A549 (cell line): ENCODE measurements around the gene CTXN2. TPM values are rescaled to one million over a fixed set of nuclear protein-coding genes. Genes with fewer than 3 reads are reported as not detected.

ENCODE experiments used
- ATAC-seq, 2 experiments: fragments of 200-7000 bp in 1 of 2; fragments of >200 bp in 1 of 2; cut with Nextera tagmentation in 1 of 2; cut with Tn5 transposase in 1 of 2; 3 replicates each; pipeline versions ENCODE4 v1.8.0 to v1.9.1; 2018 to 2020; ENCODE audit warnings: mild to moderate bottlenecking in 1 of 2, moderate library complexity in 1 of 2
- CTCF ChIA-PET: fragments of 300-600 bp; sonication (Branson Sonifier 250); formaldehyde crosslinking; extraction: SDS; loops from one replicate; lab custom pipeline; 2021; ENCODE audit warnings: antibody characterized with exemption, inconsistent platforms; lab: Yijun Ruan, JAX
- POLR2A ChIA-PET: fragments of 350-600 bp; formaldehyde crosslinking; extraction: SDS; loops from one replicate; lab custom pipeline; 2021; ENCODE audit warnings: antibody characterized with exemption, inconsistent platforms; lab: Yijun Ruan, JAX
- DNase-seq, 2 experiments: peaks; one replicate each; pipeline versions ENCODE4 v3.0.0 to v3.0.0-alpha.2; 2011 to 2016; ENCODE audit warnings: low read depth in 1 of 2, low spot score in 1 of 2
- FAIRE-seq: peaks from 2 replicates; lab custom pipeline; 2011; peaks lifted over from hg19 to GRCh38; lab: Jason Lieb, UNC
- H3K27ac ChIP-seq, 2 experiments: fragments of >200 bp; sonication (Bioruptor Twin); formaldehyde crosslinking; 3 replicates each; pipeline ENCODE4 v1.5.1; 2016 to 2017
- H3K4me1 ChIP-seq: fragments of >200 bp; sonication (Bioruptor Twin); formaldehyde crosslinking; 3 replicates; pipeline ENCODE4 v1.6.1; 2016
- H3K4me2 ChIP-seq: fragments of >200 bp; sonication (Bioruptor Twin); formaldehyde crosslinking; 3 replicates; pipeline ENCODE4 v1.6.1; 2016
- H3K4me3 ChIP-seq: fragments of >200 bp; sonication (Bioruptor Twin); formaldehyde crosslinking; 3 replicates; pipeline ENCODE4 v1.5.1; 2016
- H3K9me3 ChIP-seq: fragments of >200 bp; sonication (Bioruptor Twin); formaldehyde crosslinking; 3 replicates; pipeline ENCODE4 v1.6.1; 2016
- EHMT2 ChIP-seq: fragments of 200-600 bp; sonication (generic); IDR thresholded peaks from 2 replicates; pipeline ENCODE4 v1.6.1; 2016; ENCODE audit warnings: antibody characterized with exemption, low read depth, mild to moderate bottlenecking, moderate library complexity
- FOSL2 ChIP-seq, 2 experiments: fragments of 450-650 bp in 1 of 2; fragments of >200 bp in 1 of 2; sonication (Bioruptor Twin) in 1 of 2; formaldehyde crosslinking; IDR thresholded peaks; 2 replicates each; pipeline versions ENCODE4 v1.5.0 to v1.6.1; 2016 to 2020; ENCODE audit warnings: mild to moderate bottlenecking in 1 of 2, moderate library complexity in 1 of 2
- GATA3 ChIP-seq: IDR thresholded peaks from 2 replicates; pipeline ENCODE4 v1.6.1; 2012; ENCODE audit warnings: borderline replicate concordance
- HDAC2 ChIP-seq: fragments of 200-600 bp; sonication (generic); IDR thresholded peaks from 2 replicates; pipeline ENCODE4 v1.6.1; 2016
- HOXA7 ChIP-seq: fragments of 250-450 bp; sonication (Bioruptor Pico); IDR thresholded peaks from 2 replicates; pipeline ENCODE4 v1.5.0; 2020; ENCODE audit warnings: mild to moderate bottlenecking, moderate library complexity
- JUNB ChIP-seq: fragments of >200 bp; sonication (Bioruptor Twin); formaldehyde crosslinking; IDR thresholded peaks from 2 replicates; pipeline ENCODE4 v1.6.1; 2016
- RARB ChIP-seq: fragments of 250-450 bp; sonication (Bioruptor Pico); IDR thresholded peaks from 2 replicates; pipeline ENCODE4 v1.8.0; 2021; ENCODE audit warnings: mild to moderate bottlenecking, moderate library complexity
- RCOR1 ChIP-seq: fragments of 150-350 bp; IDR thresholded peaks from 2 replicates; pipeline ENCODE4 v1.6.1; 2014; ENCODE audit warnings: antibody characterized with exemption, low read length, low read depth
- RNF2 ChIP-seq: fragments of 200-600 bp; sonication (generic); IDR thresholded peaks from 2 replicates; pipeline ENCODE4 v1.6.1; 2016; ENCODE audit warnings: low read depth, mild to moderate bottlenecking, antibody characterized with exemption, moderate library complexity, borderline replicate concordance
- SMC3 ChIP-seq: fragments of >200 bp; sonication (Bioruptor Twin); formaldehyde crosslinking; IDR thresholded peaks from 3 replicates; pipeline ENCODE4 v1.6.1; 2018; ENCODE audit warnings: inconsistent platforms
- SREBF2 ChIP-seq: fragments of 450-650 bp; IDR thresholded peaks from 2 replicates; pipeline ENCODE4 v1.6.1; 2014; ENCODE audit warnings: mild to moderate bottlenecking, moderate library complexity
- WGBS: methylation state at CpG from one replicate; pipeline ENCODE4 v1.1.6; 2017; ENCODE audit errors: missing lambda C conversion rate; 5-methylcytosine and 5-hydroxymethylcytosine counted together
- polyA plus RNA-seq, 4 experiments: library from polyadenylated mRNA; depleted of rRNA in 3 of 4; stranded (reverse); fragments of >200 nt; fragmentation: RNase III in 1 of 4; extraction: RNeasy Plus Mini Kit Qiagen cat#74134 plus additional on column Dnase treatment in 1 of 4; gene quantifications; 2 replicates in 3 of 4; 3 replicates in 1 of 4; pipeline ENCODE4 v1.2.3, GENCODE V29; 2011 to 2017
- TF ChIP-seq, protein P1 (sequence below): fragments of >200 bp; sonication (Bioruptor Twin); formaldehyde crosslinking; IDR thresholded peaks from 2 replicates; pipeline ENCODE4 v1.6.1; 2016
- TF ChIP-seq, protein P2 (sequence below): IDR thresholded peaks from 2 replicates; pipeline ENCODE4 v1.6.1; 2012; ENCODE audit warnings: low read depth, borderline replicate concordance
- TF ChIP-seq, protein P3 (sequence below): fragments of 150-350 bp; IDR thresholded peaks from 2 replicates; pipeline ENCODE4 v1.6.1; 2014; ENCODE audit warnings: low read depth, mild to moderate bottlenecking, low read length
- TF ChIP-seq, protein P4 (sequence below): fragments of 200-600 bp; sonication (generic); IDR thresholded peaks from 2 replicates; pipeline ENCODE4 v1.6.1; 2016; ENCODE audit warnings: antibody characterized with exemption, mild to moderate bottlenecking, moderate library complexity
- TF ChIP-seq, protein P5 (sequence below): fragments of 250-450 bp; sonication (Bioruptor Pico); IDR thresholded peaks from 2 replicates; pipeline ENCODE4 v1.5.0; 2021; ENCODE audit warnings: mild to moderate bottlenecking, moderate library complexity, borderline replicate concordance

CTXN2 gene
- polyA plus RNA-seq, 2 of the 4 experiments (the other 2 are of a cell fraction) = not detected

DNA sequence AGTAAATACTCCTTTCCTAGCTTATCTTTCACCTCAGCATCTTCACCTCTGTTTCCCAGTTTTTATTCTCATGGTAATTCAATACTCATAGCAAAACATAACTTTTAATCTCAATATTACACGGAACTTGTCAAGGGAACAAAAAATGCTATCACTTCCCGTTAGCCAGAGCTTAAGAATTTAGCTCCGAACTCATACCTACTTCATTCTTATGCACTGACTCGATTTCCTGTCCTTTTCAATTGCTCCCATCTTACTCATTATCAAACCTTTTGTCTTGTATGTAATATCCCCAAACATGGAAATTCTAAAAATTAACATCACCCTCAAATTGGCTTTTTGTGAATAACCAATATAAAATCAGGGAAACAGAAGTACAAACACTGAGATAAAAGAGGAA is 41.6 kb upstream of the CTXN2 start:
- ChIA-PET CTCF (no interaction called here), POLR2A (no interaction called here)
- TF ChIP-seq RCOR1 (no peak), EHMT2 (no peak), FOSL2 (IDR thresholded peaks at IDR 0.05) (no peak), FOSL2 (CRISPR knock-in tag; IDR thresholded peaks at IDR 0.05) (no peak), GATA3 (no peak), RARB (CRISPR knock-in tag) (no peak), RNF2 (no peak), SMC3 (no peak), SREBF2 (no peak), HDAC2 (no peak)
- TF ChIP-seq, protein P1, sequence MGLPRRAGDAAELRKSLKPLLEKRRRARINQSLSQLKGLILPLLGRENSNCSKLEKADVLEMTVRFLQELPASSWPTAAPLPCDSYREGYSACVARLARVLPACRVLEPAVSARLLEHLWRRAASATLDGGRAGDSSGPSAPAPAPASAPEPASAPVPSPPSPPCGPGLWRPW = no peak
- TF ChIP-seq, protein P2, sequence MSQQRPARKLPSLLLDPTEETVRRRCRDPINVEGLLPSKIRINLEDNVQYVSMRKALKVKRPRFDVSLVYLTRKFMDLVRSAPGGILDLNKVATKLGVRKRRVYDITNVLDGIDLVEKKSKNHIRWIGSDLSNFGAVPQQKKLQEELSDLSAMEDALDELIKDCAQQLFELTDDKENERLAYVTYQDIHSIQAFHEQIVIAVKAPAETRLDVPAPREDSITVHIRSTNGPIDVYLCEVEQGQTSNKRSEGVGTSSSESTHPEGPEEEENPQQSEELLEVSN = no peak
- TF ChIP-seq, protein P3, sequence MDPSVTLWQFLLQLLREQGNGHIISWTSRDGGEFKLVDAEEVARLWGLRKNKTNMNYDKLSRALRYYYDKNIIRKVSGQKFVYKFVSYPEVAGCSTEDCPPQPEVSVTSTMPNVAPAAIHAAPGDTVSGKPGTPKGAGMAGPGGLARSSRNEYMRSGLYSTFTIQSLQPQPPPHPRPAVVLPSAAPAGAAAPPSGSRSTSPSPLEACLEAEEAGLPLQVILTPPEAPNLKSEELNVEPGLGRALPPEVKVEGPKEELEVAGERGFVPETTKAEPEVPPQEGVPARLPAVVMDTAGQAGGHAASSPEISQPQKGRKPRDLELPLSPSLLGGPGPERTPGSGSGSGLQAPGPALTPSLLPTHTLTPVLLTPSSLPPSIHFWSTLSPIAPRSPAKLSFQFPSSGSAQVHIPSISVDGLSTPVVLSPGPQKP = no peak
- TF ChIP-seq, protein P4, sequence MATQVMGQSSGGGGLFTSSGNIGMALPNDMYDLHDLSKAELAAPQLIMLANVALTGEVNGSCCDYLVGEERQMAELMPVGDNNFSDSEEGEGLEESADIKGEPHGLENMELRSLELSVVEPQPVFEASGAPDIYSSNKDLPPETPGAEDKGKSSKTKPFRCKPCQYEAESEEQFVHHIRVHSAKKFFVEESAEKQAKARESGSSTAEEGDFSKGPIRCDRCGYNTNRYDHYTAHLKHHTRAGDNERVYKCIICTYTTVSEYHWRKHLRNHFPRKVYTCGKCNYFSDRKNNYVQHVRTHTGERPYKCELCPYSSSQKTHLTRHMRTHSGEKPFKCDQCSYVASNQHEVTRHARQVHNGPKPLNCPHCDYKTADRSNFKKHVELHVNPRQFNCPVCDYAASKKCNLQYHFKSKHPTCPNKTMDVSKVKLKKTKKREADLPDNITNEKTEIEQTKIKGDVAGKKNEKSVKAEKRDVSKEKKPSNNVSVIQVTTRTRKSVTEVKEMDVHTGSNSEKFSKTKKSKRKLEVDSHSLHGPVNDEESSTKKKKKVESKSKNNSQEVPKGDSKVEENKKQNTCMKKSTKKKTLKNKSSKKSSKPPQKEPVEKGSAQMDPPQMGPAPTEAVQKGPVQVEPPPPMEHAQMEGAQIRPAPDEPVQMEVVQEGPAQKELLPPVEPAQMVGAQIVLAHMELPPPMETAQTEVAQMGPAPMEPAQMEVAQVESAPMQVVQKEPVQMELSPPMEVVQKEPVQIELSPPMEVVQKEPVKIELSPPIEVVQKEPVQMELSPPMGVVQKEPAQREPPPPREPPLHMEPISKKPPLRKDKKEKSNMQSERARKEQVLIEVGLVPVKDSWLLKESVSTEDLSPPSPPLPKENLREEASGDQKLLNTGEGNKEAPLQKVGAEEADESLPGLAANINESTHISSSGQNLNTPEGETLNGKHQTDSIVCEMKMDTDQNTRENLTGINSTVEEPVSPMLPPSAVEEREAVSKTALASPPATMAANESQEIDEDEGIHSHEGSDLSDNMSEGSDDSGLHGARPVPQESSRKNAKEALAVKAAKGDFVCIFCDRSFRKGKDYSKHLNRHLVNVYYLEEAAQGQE = no peak
- TF ChIP-seq, protein P5, sequence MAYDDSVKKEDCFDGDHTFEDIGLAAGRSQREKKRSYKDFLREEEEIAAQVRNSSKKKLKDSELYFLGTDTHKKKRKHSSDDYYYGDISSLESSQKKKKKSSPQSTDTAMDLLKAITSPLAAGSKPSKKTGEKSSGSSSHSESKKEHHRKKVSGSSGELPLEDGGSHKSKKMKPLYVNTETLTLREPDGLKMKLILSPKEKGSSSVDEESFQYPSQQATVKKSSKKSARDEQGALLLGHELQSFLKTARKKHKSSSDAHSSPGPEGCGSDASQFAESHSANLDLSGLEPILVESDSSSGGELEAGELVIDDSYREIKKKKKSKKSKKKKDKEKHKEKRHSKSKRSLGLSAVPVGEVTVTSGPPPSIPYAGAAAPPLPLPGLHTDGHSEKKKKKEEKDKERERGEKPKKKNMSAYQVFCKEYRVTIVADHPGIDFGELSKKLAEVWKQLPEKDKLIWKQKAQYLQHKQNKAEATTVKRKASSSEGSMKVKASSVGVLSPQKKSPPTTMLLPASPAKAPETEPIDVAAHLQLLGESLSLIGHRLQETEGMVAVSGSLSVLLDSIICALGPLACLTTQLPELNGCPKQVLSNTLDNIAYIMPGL = no peak
- DNase-seq = no peak
- Histone ChIP-seq H3K27ac (no peak overlapping the region), H3K9me3 (no peaks in the 10 kb centered on the region), H3K4me1 (0 out of 3 replicates have a peak, but pooled peaks cover 5% of the 10 kb centered on the region), H3K4me2 (no peak overlapping the region), H3K4me3 (no peak overlapping the region)
- ATAC-seq = no peak
- no peak for FAIRE-seq
- WGBS = 36% methylated on average over 4 of the region's 4 CpGs

DNA sequence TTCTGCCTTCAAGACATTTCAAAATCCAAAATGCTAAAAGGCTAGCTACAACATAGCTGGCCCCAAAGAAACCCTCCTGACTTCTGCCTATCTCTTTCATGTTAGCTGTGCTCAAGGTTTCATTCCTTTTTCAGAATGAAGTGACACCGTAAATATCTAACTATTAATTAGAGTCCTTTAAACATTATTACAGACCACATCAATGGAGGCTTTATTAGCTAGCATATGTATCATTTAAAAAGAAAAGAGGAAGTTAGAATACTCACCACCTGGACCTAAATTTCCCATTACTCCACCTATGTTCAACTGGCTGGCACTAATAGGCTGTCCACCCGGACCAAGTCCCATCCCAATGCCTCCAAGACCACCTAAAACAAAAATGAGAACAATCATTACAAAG is 37.9 kb upstream of the CTXN2 start:
- 0 out of 3 replicates have a peak, but pooled peaks cover 3% of the 10 kb centered on the region for H3K4me1 ChIP-seq
- TF ChIP-seq HDAC2 (no peak), HOXA7 (no peak), JUNB (no peak)
- TF ChIP-seq, protein P2 = no peak
- TF ChIP-seq, all 56 proteins: peak for 0
- ChIA-PET POLR2A (no interaction called here), CTCF (no interaction called here)
- H3K27ac ChIP-seq = no peak overlapping the region
- FAIRE-seq = no peak
- H3K9me3 ChIP-seq = no peaks in the 10 kb centered on the region
- H3K4me3 ChIP-seq = no peak overlapping the region
- no peak for DNase-seq
- no peak for ATAC-seq
- WGBS = 93% methylated on average over 2 of the region's 2 CpGs
- H3K4me2 ChIP-seq = no peak overlapping the region
